IPS-18c (cell line): ENCODE measurements around the gene PLEKHG5.

Source experiments
- H3K4me3 ChIP-seq: 2 replicates; pipeline ENCODE4 v1.7.0; 2013; ENCODE audit warnings: low read depth, mild to moderate bottlenecking, low read length, moderate library complexity; ENCODE audit not compliant: insufficient read depth
- H3K9me3 ChIP-seq: one replicate; pipeline ENCODE4 v1.6.1; 2013; ENCODE audit warnings: mild to moderate bottlenecking, low read length, moderate library complexity; ENCODE audit not compliant: control insufficient read depth, insufficient read depth

PLEKHG5 gene

DNA sequence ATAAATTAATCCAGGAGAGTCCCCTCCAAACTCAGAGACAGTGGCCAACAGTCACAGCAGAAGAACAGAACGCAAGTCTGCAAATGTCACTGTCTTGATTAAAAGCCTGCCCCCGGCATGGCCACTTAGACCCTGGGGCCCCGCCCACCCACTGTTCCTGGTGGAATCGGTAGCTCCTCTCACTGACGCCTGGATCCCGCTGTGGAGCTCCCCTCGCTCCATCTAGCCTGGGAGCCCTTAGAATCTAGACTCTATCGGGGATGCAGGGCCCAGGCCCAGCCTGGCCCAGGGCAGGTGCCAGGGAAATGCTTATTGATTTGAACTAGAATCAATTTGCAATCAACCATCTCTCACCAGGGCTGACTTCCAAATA, 21.4 kb upstream of the PLEKHG5 start:
- Histone ChIP-seq H3K4me3 (no peak overlapping the region), H3K9me3 (no peaks in the 10 kb centered on the region)

DNA sequence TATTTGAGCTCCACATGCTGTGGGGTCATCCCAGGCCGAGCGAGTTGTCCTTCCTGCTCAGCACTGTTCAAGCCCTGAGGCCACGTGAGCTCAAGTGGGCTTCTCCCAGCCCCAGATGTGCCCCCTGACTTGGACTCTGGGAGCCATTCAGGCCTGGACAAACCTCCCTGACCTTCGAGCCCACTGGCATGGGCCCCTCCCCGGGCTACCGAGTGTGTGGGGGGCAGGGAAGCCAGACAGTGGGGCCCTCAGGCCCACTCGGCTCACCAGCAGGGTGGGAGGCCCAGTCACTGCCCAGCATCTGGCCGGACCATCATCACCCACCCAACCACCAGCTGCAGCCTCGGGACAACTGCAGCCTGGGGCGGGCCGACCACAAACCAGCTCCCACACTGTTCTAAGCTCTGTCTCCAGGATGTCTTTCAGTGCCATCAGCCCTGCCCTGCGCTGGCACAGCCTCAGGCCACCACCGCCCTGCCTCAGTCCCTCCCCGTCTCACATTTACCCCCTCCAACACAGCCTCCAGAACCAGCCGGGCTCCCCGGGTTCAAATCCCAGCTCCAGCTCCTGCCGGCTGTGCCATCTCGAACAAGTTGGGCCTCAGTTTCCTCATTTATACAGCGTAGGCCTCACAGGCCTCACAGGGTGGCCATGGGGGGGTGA, 20.9 kb upstream of the PLEKHG5 start:
- H3K4me3 ChIP-seq = no peak overlapping the region

DNA sequence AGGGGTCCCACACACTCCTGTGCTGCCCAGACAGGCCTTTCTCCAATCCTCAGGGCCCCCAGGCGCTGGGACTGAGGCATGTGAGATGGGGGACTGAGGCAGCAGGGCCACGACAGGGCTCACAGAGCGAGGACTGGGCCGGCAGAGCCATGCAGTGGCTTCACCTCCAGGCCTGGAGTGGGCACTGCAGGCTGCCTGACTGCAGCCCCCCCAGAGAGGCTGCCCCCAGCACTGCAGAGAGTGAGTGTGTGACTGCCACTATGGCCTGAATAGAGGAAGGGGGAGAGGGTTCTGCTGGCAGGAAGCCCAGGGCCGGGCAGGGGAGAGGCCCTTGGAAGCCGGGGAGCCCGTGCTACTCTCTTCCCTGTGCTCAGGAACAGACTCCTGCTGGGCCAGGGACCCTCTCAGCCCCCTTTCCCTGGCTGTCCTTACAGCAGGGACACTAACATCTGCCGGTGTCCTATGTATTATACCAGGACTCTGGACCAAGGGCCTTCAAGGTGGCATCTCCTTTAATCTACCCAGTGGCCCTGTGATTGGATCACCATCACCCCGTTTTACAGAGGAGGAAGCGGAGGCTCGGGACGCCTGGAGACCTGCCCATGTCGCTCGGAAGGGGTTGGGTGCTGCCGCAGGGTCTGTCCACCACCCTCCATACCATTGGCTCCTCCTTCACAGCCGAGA, 20.2 kb upstream of the PLEKHG5 start:
- Histone ChIP-seq H3K4me3 (no peak overlapping the region), H3K9me3 (no peaks in the 10 kb centered on the region)

More for the DNA sequence above, 20.9 kb upstream of the PLEKHG5 start:
- no peaks in the 10 kb centered on the region for H3K9me3 ChIP-seq

DNA sequence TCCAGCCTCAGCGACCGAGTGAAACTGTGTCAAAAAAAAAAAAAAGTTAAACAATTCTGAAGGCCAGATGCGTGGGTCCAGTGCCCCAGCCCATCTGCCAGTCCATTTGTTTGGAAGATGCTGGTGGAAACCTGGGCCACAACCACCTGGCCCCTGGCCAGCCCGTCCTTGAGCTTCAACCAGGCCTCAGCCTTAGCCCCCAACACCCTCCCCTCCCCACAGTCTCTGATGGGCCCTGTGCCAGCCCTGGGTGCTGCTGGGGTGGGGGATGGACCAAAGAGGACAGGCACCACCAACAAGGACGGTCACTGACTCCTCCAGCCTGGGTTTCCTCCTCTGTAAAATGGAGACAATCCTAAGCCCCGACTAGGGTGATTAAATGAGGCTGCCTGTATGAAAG, 19.6 kb upstream of the PLEKHG5 start:
- H3K9me3 ChIP-seq = no peaks in the 10 kb centered on the region
- no peak overlapping the region for H3K4me3 ChIP-seq

DNA sequence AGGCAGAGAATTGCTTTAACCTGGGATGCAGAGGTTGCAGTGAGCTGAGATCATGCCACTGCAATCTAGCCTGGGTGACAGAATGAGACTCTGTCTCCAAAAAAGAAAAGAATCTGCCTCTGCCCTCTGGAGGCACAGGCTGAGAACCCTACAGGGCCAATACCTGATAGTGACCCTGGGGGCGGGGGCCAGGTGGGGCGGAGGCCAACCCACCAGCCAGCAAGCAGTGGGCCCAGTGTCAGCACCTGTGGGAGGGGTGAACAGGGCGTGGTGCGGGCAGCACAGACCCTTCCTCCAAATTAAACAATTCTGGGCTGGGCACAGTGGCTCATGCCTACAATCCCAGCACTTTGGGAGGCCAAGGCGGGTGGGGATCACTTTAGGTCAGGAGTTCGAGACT, 19.0 kb upstream of the PLEKHG5 start:
- H3K4me3 ChIP-seq = no peak overlapping the region
- H3K9me3 ChIP-seq = no peaks in the 10 kb centered on the region

DNA sequence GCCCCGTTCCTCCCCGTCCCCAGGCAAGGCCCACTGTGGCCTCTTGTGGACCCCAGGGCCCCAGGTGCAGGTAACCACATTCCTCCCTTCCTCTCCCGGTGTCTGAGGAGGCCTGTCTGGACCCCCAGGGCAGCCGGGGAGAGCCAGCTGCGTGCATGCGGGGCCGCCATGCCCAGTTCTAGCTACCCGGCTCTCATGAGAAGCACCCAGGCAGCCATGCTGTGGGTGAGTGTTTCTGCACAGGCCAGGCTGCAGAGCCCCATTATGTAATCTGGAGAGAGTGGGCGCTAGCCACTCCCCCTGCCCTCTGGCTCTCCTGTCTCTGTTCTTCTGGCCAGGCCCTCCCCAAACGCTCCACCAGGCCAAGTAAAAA, 18.4 kb upstream of the PLEKHG5 start:
- Histone ChIP-seq H3K9me3 (no peaks in the 10 kb centered on the region), H3K4me3 (no peak overlapping the region)

DNA sequence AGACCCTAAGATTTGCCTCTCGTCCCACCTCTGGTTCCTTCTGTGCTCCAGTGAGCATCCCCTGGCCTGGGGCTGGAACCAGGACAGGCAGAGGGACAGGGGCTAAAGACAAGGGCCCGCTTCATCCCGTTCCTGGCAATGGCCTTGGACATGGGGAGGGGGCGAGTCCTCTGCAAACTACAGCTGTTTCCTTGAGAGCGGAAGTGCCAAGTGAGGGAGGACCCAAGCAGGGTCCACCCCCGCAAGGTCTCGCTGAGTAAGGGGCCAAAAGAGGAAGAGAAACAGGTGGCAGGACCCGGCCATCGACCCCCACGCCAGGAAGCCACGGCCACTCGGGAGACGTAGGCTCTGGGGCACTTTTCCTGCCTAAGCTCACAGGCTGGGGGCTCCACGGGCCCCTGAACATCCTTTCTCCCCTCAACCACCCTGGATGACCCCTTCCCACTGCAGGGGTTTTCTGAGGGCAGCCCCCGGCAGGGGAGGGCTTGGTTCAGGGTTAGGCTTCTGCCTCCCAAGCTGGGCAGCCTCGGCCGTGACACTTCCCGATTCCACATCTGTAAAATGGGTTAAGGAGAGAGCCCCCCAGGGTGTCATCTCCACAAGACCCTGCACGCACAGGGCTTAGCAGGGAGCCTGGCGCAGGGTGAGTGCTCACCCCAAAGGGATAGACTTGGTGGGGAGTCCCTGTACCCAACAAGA, 17.9 kb upstream of the PLEKHG5 start:
- Histone ChIP-seq H3K9me3 (no peaks in the 10 kb centered on the region), H3K4me3 (no peak overlapping the region)

DNA sequence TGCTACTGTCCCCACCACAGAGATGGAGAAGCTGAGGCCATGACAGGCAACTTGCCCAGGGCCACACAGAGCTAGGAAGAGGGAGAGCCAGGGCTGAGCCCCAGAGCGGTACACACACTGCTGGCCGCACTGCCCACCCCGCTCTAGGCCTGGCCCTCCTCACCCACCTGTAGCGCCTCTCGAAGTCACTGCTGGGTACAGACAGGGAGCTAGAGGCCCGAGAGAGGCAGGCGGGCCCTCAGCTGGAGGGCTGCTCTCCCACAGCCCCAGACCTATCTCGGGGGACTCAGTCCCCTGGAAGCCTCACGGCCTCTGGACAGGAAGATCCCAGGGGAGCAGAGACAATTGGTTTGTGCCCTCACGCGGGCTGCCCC, 17.3 kb upstream of the PLEKHG5 start:
- Histone ChIP-seq H3K4me3 (no peak overlapping the region), H3K9me3 (no peaks in the 10 kb centered on the region)

DNA sequence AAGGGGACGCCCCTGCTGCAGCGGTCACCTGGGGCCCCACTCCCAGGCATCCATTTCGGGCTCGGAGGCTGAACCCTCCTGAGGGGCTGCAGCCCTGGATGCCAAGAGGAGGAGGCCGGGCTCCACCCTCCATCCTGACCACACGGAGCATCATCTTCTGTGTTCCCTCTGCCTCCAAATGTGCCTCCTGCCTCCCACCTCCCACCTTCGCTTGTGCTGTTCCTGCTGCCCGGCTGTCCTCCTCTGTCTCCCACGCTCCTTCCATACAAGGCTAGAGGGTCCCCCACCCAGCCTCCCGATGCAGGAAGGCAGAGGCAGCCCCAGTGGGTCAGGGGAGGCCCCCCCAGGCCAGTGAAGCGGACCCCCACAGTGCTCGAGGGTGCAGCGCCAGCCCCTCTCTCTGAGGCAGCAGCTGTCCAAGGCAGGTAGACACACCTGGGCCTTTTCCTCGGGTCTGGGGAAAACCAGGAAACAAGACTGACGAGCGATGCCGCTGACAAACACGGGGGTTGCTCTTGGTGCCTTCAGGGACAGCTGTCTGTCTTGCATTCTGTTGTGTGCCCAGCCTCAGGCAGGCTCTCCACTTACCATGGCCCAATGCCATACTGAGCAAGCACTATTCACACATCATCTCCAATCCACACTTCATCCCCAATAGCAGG, 16.8 kb upstream of the PLEKHG5 start:
- H3K9me3 ChIP-seq = no peaks in the 10 kb centered on the region
- H3K4me3 ChIP-seq = no peak overlapping the region

DNA sequence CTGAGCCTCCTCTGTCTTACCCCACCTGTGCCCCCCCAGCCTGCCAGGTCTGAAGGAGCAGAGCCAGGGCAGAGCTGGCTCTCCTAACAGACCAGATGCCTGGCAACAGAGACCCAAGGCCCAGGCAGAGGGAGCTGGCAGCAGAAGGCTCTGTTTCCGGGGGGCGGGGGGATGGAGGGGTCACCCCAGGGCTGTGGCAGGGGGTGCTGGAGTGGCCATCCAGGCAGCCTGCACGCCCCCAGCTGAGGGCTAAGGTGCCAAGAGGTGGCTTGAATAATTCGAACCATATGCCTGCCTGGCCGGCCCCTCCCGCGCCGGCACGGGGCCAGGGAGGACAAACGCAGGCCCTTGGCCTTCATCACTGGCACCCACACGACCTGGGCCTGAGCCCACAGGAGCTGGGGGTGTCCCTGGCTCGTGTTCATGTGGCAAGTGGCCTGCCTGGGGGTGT, 16.0 kb upstream of the PLEKHG5 start:
- Histone ChIP-seq H3K4me3 (no peak overlapping the region), H3K9me3 (no peaks in the 10 kb centered on the region)

DNA sequence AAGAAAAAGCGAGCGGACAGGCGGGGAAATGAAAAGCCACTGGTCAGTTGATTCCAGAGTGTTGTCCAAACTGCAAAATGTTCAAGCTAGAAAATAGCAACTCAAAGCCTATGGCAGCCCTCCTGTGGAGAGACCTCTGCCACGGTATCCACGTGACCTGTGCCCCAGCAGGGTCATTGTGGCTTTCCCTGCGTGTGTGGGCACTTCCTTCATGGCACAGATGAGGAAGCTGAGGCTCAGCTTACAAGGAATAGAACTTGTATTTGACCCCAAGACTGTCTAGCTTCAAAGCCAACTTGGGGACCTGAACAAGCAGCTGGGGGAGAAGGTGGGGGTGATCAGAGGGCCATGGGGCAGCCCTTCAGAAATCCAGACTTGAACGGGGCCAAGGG, 15.6 kb upstream of the PLEKHG5 start:
- H3K4me3 ChIP-seq = no peak overlapping the region
- no peaks in the 10 kb centered on the region for H3K9me3 ChIP-seq

DNA sequence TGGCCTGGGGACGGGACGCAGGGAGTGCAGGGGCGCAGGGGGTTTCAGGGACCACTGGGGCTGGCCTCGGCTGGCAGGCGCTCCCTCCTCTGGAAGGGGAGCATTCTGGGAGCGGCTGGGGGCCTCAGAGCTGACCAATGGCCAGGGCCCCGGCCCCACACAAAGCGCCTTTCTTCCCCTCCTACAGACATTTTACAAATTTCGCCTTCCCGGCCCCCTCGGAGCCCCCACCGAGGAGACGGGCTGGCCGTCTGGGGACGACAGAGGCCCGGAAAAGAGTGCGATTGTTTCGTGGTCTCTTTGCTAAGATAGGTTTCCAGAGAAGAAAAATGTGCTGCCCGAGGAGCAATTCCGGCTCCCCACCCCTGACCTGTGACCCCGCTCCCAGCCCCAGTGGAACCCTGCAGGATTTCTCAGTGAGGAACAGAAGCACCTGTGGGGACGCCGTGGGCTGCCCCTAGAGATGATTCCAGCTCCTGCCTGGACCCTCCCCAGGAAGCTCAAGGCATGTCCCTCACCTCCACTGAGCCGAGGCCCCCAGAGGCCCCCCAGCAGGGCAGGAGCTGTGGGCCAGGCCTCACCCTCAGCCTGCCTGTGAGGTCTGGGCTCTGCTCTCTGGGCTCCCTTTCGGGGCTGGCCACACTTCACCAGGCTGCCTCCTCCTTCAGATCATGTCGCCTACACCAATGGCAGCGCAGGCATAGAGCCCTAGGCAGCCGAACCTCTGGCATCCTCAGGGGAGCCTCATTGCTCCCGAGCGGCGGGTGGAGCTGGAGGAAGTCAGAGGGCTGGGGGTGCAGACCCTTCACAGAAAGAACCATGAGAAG, 15.0 kb upstream of the PLEKHG5 start:
- H3K9me3 ChIP-seq = no peaks in the 10 kb centered on the region
- H3K4me3 ChIP-seq = no peak overlapping the region

DNA sequence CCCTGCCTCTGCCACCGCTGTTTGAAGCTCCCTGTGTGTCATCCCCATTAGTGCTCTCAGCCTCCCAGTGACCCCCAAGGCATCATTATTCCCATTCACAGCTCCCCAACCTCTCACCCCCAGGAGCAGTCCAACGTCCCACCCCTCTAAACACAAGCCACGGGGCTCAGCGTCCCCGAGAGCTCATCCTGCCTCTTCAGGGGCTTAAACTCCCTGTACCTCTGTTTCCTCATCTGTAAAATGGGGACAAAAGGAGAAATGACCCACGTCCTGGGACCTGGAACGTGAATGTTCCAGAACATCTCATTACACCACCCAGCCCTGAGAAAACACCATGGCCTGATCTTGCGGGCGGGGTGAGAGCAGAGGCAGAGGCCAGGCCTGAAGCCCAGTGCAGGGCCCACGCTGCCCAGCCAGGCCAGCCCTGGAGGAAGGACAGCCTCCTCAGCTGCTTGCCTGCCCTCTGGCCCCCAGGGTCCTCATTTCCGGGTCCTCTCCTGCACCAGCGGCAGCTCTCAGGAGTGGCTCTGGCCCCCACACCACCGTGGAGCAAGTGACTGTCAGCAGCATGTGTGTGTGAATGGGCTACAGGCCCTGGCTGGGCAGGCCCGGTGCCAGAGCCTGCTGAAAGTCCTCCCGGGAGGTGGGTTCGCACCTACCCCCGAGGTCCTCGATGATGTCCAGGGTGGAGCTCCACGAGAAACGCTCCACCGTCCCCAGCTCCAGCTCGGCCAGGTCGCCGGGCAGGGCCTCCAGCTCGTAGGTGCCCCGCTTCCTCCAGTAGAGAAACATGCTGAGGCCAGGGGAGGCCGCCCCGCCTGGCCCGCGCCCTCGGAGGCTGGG, 14.1 kb upstream of the PLEKHG5 start:
- H3K4me3 ChIP-seq = no peak overlapping the region
- no peaks in the 10 kb centered on the region for H3K9me3 ChIP-seq

DNA sequence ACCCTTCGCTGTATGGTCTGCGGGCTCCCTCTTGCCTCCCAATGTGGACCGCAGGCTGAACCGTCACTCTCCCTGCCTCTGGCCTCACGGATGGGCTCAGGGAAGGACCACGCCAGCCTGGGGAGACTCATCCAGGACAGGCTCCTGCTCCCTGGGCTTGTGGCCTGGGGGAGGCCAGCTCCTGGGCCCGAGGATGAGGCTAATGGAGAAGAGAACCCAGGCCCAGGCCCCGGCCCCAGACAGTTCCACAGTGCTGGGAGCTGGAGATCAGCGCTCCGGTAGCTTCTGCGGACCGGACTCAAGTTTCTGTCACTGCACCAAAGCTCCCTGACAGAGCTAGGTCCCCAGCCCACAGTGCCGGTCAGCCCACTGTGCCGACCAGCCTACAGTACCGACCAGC, 13.4 kb upstream of the PLEKHG5 start:
- Histone ChIP-seq H3K4me3 (no peak overlapping the region), H3K9me3 (no peaks in the 10 kb centered on the region)

DNA sequence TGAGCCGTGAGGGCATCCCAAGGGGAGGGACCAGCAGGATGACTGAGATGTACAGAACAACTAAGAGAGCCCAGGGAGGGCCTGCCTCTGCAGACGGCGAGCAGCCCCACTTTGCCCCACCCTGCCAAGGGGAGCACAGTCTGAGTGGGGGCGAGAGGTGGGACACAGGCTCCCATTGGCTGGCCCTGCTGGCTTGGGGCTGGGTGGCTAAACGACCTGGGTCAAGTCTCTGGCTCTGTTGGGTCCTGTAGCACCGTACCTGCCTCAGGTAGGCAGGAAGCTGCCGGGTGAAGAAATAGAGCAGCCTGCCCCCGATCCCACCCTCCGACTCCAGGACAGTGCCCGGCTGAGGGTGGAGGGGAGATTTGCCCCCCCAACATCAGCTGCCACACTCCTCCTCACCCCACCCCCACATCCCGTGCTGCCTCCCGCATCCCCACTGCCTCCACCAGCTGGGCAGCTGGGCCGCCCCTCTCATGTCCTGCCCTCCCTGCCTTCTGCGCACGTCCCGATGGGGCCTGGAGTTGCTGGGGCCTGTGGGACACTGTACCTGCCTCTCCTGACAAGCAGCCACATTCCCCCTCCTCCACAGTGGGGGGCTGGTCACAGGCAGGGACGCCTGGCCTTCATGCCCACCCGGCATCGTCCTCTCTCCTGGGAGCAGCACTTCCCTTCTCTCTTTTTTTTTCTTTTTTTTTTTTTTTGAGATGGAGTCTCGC, 12.6 kb upstream of the PLEKHG5 start:
- Histone ChIP-seq H3K4me3 (no peak overlapping the region), H3K9me3 (no peaks in the 10 kb centered on the region)
